PC-3 (cell line): ENCODE data around the gene LDLR. TPM values are rescaled to one million over a fixed set of nuclear protein-coding genes. Genes with fewer than 3 reads are reported as not detected.
A peak's percentile ranks its signal among the peaks of the same experiment; 100 is the strongest.

Experiments used
- ATAC-seq: fragments of 200-7000 bp; cut with Tn5 transposase; 2 replicates; pipeline ENCODE4 v1.9.1; 2020; ENCODE audit warnings: mild to moderate bottlenecking, moderate library complexity
- BruUV-seq: library from RNA; stranded (reverse); fragments of 400-500 nt; replicated peaks from 2 replicates; lab custom pipeline; 2021; lab: Mats Ljungman, UMichigan
- CTCF ChIA-PET: fragments of 300-600 bp; sonication (Branson Sonifier 250); formaldehyde crosslinking; loops from one replicate; lab custom pipeline; 2022; ENCODE audit warnings: antibody characterized with exemption; lab: Charles Lee
- POLR2A ChIA-PET: fragments of 300-600 bp; sonication (Branson Sonifier 250); formaldehyde crosslinking; loops from one replicate; lab custom pipeline; 2022; ENCODE audit warnings: antibody characterized with exemption; ENCODE audit not compliant: unreplicated experiment; lab: Charles Lee
- DNase-seq: peaks from one replicate; pipeline ENCODE4 v3.0.0-alpha.2; 2015
- H2AFZ ChIP-seq: fragments of 300-600 bp; sonication (generic); 2 replicates; pipeline ENCODE4 v1.6.0; 2016; ENCODE audit warnings: antibody characterized with exemption, low read length
- H3F3A ChIP-seq: fragments of 300-600 bp; sonication (generic); one replicate; pipeline ENCODE4 v1.6.0; 2017; ENCODE audit warnings: antibody characterized with exemption, low read length, control low read depth, mild to moderate bottlenecking; ENCODE audit not compliant: unreplicated experiment
- H3K27ac ChIP-seq: fragments of 300-600 bp; sonication (generic); 2 replicates; pipeline ENCODE4 v1.5.1; 2016; ENCODE audit warnings: mild to moderate bottlenecking, low read length
- H3K27me3 ChIP-seq: fragments of 300-600 bp; sonication (generic); 2 replicates; pipeline ENCODE4 v1.6.1; 2016; ENCODE audit warnings: low read length, mixed read lengths
- H3K36me3 ChIP-seq: fragments of 300-600 bp; sonication (generic); 2 replicates; pipeline ENCODE4 v1.6.1; 2016; ENCODE audit warnings: low read depth, mixed run types, low read length, mixed read lengths
- H3K4me1 ChIP-seq: fragments of 300-600 bp; sonication (generic); 2 replicates; pipeline ENCODE4 v1.5.1; 2016; ENCODE audit warnings: low read length; ENCODE audit not compliant: insufficient read depth
- H3K4me2 ChIP-seq: fragments of 300-600 bp; sonication (generic); 2 replicates; pipeline ENCODE4 v1.6.0; 2016; ENCODE audit warnings: low read length
- H3K4me3 ChIP-seq: fragments of 300-600 bp; sonication (generic); 2 replicates; pipeline ENCODE4 v1.5.1; 2016; ENCODE audit warnings: mild to moderate bottlenecking, low read length, mixed read lengths
- H3K79me2 ChIP-seq: fragments of 300-600 bp; sonication (generic); 2 replicates; pipeline ENCODE4 v1.6.1; 2017; ENCODE audit warnings: low read length, mixed read lengths
- H3K9ac ChIP-seq: fragments of 300-600 bp; sonication (generic); 2 replicates; pipeline ENCODE4 v1.6.0; 2016; ENCODE audit warnings: mild to moderate bottlenecking, low read length
- H3K9me2 ChIP-seq: fragments of 300-600 bp; sonication (generic); replicated peaks from 2 replicates; pipeline ENCODE4 v1.6.1; 2016; ENCODE audit warnings: mixed run types, low read length, mixed read lengths
- H3K9me3 ChIP-seq: fragments of 300-600 bp; sonication (generic); 2 replicates; pipeline ENCODE4 v1.6.1; 2016; ENCODE audit warnings: low read length, mixed read lengths
- H4K20me1 ChIP-seq: fragments of 300-600 bp; sonication (generic); 2 replicates; pipeline ENCODE4 v1.6.1; 2016; ENCODE audit warnings: low read length, mixed read lengths
- EZH2 ChIP-seq: fragments of 300-600 bp; sonication (generic); IDR thresholded peaks from one replicate; pipeline ENCODE4 v1.6.1; 2017; ENCODE audit warnings: antibody characterized with exemption, mild to moderate bottlenecking, low read length; ENCODE audit not compliant: unreplicated experiment
- EZH2phosphoT487 ChIP-seq: fragments of 300-600 bp; sonication (generic); IDR thresholded peaks from 2 replicates; pipeline ENCODE4 v1.6.1; 2018; ENCODE audit warnings: mild to moderate bottlenecking, antibody characterized with exemption, low read length, borderline replicate concordance
- intact Hi-C: fragments of 100-400 bp; cut with micrococcal nuclease; formaldehyde crosslinking; loops from 2 replicates; pipeline ENCODE4 v1.9.0; 2023
- total RNA-seq: library from RNA; depleted of rRNA; stranded (reverse); fragments of >200 nt; gene quantifications from 2 replicates; pipeline ENCODE4 v1.2.3, GENCODE V29; 2014
- TF ChIP-seq, protein P1 (sequence below): fragments of 300-600 bp; sonication (generic); conservative IDR thresholded peaks from 2 replicates; pipeline ENCODE4 v1.5.1; 2017; ENCODE audit warnings: antibody characterized with exemption, low read depth, mild to moderate bottlenecking, low read length

The LDLR gene
- total RNA-seq, 1 experiment from 2014 or later = 302 TPM

DNA sequence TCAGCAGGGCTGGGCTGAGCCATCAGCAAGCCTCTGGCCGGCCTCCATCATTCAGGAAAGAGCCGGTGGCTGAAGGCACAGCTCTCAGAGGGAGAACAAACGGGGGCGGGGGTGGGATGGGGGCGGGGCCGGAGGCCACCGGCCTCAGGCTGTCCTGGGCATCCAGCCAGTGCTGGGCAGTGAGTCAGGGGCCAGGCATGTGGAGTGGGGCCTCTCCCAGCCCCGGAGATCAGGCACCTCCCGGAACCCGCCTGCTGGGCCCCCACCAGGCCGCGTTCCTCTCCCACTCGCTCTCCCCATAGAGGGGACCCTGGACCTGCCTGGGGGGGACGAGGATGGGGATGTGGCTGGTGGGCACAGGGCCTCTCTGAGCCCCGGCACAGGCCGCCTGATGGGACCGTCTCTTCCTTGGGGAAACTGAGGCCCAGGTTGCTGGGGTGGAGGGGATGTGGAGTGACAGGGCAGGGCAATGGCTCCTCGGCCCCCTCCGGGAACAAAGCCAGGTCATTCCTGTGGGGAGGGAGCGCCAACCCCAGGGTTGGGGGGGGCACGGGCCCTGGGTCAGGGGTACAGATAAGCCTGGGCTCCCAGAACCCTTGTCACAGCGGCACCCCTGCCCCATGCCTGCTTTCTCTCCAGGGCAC is 53.4 kb downstream of the LDLR start:
- H3K9me3 ChIP-seq = no peaks in the 10 kb centered on the region
- ChIA-PET POLR2A (interaction anchor here (0.6 kb wide), 5 partner anchors 10 to 1911 kb away, joined by 6 to 20 read pairs (median 7); partner anchors contain the start of gene SWSAP1), CTCF (interaction anchor here (0.6 to 0.8 kb wide), 3 partner anchors 10 to 130 kb away, joined by 3 read pairs; no protein-coding TSS in a partner anchor)
- H2AFZ ChIP-seq = peak overlapping the region; percentile 40; the same call in 1 of the 2 replicates
- BruUV-seq = no TSS peak
- H3K9ac ChIP-seq = peak overlapping the region; percentile 81
- peaks cover 50% of the 10 kb centered on the region for H3K4me1 ChIP-seq
- no peak for TF ChIP-seq EZH2
- TF ChIP-seq EZH2phosphoT487 = no peak
- TF ChIP-seq, protein P1, sequence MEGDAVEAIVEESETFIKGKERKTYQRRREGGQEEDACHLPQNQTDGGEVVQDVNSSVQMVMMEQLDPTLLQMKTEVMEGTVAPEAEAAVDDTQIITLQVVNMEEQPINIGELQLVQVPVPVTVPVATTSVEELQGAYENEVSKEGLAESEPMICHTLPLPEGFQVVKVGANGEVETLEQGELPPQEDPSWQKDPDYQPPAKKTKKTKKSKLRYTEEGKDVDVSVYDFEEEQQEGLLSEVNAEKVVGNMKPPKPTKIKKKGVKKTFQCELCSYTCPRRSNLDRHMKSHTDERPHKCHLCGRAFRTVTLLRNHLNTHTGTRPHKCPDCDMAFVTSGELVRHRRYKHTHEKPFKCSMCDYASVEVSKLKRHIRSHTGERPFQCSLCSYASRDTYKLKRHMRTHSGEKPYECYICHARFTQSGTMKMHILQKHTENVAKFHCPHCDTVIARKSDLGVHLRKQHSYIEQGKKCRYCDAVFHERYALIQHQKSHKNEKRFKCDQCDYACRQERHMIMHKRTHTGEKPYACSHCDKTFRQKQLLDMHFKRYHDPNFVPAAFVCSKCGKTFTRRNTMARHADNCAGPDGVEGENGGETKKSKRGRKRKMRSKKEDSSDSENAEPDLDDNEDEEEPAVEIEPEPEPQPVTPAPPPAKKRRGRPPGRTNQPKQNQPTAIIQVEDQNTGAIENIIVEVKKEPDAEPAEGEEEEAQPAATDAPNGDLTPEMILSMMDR = no peak
- H3K36me3 ChIP-seq = peaks cover 20% of the 10 kb centered on the region
- no peaks in the 10 kb centered on the region for H3K9me2 ChIP-seq
- H3K27me3 ChIP-seq = no peaks in the 10 kb centered on the region
- peak; percentile 53 for ATAC-seq
- H3K4me3 ChIP-seq = peak overlapping the region; percentile 54; the same call in 1 of the 2 replicates
- DNase-seq = peak; percentile 99
- intact Hi-C loops = loop anchor here (1.0 kb wide), 2 partner anchors 13 to 26 kb away; partner anchors contain the start of gene SPC24
- H3K4me2 ChIP-seq = peak overlapping the region; percentile 89
- H3K27ac ChIP-seq = peak overlapping the region; percentile 97
- peaks cover 14% of the 10 kb centered on the region for H3F3A ChIP-seq
- H4K20me1 ChIP-seq = no peaks in the 10 kb centered on the region
- H3K79me2 ChIP-seq = no peaks in the 10 kb centered on the region; the same call in 1 of the 2 replicates

DNA sequence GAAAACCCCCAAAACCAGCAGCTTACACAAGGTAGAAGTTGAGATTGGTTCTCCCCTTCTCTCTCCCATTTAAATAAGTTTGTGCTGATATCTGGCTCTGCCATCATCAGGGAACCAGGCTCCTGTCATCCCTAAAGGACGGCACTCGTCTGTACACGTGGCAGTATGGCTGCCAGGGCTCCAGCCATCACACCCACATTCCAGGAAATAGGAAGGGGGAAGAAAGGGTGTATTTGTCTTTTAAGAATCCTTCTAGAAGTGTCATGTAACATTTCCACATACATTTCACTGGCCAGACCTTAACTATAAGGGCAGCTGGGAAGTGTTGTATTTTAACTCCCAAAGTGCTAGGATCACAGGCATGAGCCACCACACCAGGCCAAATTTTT is 56.3 kb downstream of the LDLR start:
- Histone ChIP-seq H3K9ac (no peak overlapping the region), H3K4me3 (no peak overlapping the region), H3K79me2 (peaks cover 13% of the 10 kb centered on the region), H3K4me1 (peaks cover 27% of the 10 kb centered on the region), H4K20me1 (no peaks in the 10 kb centered on the region), H3K27ac (no peak overlapping the region), H3F3A (peaks cover 14% of the 10 kb centered on the region), H2AFZ (no peak overlapping the region), H3K9me2 (no peaks in the 10 kb centered on the region), H3K36me3 (peaks cover 34% of the 10 kb centered on the region), H3K27me3 (no peaks in the 10 kb centered on the region), H3K4me2 (no peak overlapping the region), H3K9me3 (no peaks in the 10 kb centered on the region)
- TF ChIP-seq EZH2 (no peak), EZH2phosphoT487 (no peak)
- TF ChIP-seq, protein P1 = no peak
- intact Hi-C loops = no loop called here
- no peak for DNase-seq
- CTCF ChIA-PET = no interaction called here
- POLR2A ChIA-PET = no interaction called here
- no peak for ATAC-seq
- BruUV-seq = no TSS peak

DNA sequence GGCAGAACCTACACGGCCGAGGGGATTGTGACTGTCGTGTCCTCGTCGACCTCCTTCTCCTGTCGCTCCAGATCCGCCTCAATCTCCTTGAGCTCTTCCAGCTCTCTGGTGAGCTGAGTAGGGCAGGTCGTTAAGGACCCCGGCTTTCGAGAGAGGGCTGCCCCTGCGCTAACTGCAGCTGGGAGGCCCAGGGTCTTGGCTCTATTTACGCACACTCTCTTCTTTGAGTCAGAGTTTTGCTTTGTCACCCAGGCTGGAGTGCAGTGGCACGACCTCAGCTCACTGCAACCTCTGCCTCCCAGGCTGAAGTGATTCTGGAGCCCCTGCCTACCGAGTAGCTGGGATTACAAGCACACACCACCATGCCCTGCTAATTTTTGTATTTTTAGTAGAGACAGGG is 58.7 kb downstream of the LDLR start:
- Histone ChIP-seq H4K20me1 (no peaks in the 10 kb centered on the region), H3F3A (peaks cover 10% of the 10 kb centered on the region), H3K9me2 (no peaks in the 10 kb centered on the region), H3K4me3 (no peak overlapping the region), H3K9ac (no peak overlapping the region), H3K27ac (no peak overlapping the region), H3K27me3 (no peaks in the 10 kb centered on the region), H3K4me2 (no peak overlapping the region), H3K4me1 (peaks cover 22% of the 10 kb centered on the region), H3K9me3 (no peaks in the 10 kb centered on the region), H3K36me3 (peaks cover 39% of the 10 kb centered on the region), H3K79me2 (peaks cover 36% of the 10 kb centered on the region), H2AFZ (no peak overlapping the region)
- DNase-seq (no peak), ATAC-seq (no peak)
- no TSS peak for BruUV-seq
- TF ChIP-seq, protein P1 = no peak
- no peak for TF ChIP-seq EZH2phosphoT487
- TF ChIP-seq EZH2 = no peak
- POLR2A ChIA-PET = interaction anchor here (0.6 kb wide), 1 partner anchor 18 kb away, joined by 4 read pairs; no protein-coding TSS in a partner anchor
- intact Hi-C loops = no loop called here
- CTCF ChIA-PET = interaction anchor here (0.6 kb wide), 1 partner anchor 21 kb away, joined by 3 read pairs; no protein-coding TSS in a partner anchor
